HG02798 (cell line): ENCODE results near the gene STARD5.

Experiments used
- ATAC-seq: cut with Tn5 transposase; IDR thresholded peaks from one replicate; pipeline ENCODE4 v1.9.1; 2021; ENCODE audit warnings: mild to moderate bottlenecking; ENCODE audit not compliant: unreplicated experiment, poor library complexity

STARD5 gene

DNA sequence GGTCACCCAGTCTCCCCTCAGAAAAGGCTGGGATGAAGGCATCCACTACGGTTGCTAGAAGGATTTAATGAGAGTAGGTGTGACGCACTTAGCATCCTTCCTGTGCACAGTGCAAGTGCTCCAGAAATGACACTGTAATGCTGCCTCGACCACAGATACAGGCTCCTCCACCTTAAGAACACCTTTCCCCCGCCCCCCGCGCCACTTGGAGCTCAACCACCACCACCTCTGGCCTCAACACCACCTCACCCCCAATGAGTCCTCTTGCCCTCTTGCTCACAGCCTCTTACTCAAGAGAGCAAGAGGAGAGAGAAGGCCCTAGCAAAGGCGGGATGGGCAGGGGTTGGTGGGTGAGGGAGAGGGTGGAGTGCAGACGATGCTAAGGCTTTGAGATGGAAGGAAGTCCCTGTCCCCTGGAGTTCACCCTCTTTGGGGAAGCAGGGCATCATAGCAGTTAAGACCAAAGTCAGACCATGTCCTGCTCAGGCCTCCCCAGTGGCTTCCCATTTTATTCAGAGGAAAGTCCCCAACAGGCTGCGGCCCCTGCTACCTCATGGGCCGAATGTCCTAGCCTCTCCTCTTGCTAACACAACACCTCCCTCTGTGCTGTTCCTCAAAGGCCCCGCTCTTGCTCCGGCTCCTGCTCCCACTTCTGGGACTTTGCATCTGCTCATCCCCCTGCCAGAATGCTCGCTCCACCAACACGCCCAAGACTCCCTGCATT, 8.3 kb downstream of the STARD5 start:
- ATAC-seq, result no peak

DNA sequence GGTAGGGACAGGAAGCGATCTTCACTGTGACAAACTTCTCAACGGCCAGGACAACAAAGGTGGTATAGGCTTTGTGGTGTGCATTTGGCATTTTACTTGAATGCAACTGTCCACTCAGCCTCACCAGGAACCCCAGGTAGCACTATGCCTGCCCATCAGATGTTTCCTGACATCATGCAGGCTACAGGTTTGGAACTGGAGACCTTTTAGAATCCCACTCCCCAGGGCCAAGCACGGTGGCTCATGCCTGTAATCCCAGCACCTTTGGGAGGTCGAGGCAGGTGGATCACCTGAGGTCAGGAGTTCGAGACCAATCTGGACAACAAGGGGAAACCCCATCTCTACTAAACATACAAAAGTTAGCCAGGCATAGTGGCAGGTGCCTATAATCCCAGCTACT, 9.6 kb downstream of the STARD5 start:
- no peak for ATAC-seq

GRCh38 chr15:81313686-81314085, 10.3 kb downstream of the STARD5 start:
- ATAC-seq, result no peak

DNA sequence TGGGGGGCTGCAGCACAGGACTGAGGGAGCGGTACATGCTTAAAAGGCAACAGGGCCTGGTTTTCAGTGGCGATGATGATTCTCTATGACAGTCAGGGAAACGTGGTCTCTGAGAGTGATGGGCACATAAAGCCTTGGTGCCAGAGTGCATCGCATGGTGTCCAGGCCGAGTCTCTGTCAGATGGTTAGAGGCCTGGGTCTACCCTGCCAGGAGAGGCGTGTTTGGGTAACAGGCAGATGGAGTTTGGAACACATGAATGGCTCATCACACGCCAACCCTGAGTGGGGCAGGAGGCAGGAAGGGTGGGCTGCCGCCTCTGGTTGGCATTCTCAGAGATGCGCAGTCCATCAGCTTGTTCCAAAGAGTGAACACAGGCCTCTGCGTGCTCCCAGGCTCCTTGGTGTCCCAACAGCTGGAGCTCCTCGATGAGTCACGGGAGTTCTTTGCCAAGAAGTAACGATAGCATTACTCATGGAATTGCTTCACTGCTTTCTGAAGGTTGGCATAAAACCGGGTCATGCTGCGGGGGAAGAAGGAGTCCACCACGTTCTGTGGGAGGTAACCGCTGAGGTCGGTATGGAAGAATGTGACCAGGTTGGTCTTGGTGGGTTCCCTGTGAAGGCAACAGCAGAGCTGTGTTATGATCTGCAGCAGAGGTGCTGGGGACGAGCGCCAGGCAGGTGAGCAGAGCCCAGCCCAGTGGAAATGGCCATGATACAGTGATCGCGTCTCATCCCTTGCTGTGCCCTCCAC, 11.0 kb downstream of the STARD5 start:
- ATAC-seq, result no peak

GRCh38 chr15:81311752-81312464, 12.0 kb downstream of the STARD5 start:
- ATAC-seq, result no peak

DNA sequence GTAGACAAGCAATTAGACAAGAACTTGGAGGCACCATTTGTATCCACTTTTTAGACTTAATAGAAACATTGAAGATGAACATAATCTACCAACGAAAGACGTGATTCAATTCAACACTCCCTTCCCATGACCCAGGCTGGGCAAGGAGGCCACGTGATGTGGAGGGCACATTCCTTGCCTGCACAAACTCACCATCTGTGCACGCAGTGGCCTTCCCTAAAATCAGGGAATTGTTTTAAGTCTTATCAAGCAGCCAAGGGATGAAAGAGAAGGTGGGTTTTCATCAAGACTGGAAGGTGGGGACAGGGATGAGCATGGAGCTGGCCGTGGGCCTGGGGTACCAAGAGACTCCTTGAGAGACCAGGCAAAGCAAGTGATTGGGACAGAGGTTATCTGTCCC, 13.5 kb downstream of the STARD5 start:
- no peak for ATAC-seq

GRCh38 chr15:81309647-81310450, 14.1 kb downstream of the STARD5 start:
- ATAC-seq, result no peak

GRCh38 chr15:81308260-81308659, 15.7 kb downstream of the STARD5 start:
- no peak for ATAC-seq

- no peak for ATAC-seq
These were observed 19.7 kb downstream of the STARD5 start for GRCh38 chr15:81304226-81304625.

DNA sequence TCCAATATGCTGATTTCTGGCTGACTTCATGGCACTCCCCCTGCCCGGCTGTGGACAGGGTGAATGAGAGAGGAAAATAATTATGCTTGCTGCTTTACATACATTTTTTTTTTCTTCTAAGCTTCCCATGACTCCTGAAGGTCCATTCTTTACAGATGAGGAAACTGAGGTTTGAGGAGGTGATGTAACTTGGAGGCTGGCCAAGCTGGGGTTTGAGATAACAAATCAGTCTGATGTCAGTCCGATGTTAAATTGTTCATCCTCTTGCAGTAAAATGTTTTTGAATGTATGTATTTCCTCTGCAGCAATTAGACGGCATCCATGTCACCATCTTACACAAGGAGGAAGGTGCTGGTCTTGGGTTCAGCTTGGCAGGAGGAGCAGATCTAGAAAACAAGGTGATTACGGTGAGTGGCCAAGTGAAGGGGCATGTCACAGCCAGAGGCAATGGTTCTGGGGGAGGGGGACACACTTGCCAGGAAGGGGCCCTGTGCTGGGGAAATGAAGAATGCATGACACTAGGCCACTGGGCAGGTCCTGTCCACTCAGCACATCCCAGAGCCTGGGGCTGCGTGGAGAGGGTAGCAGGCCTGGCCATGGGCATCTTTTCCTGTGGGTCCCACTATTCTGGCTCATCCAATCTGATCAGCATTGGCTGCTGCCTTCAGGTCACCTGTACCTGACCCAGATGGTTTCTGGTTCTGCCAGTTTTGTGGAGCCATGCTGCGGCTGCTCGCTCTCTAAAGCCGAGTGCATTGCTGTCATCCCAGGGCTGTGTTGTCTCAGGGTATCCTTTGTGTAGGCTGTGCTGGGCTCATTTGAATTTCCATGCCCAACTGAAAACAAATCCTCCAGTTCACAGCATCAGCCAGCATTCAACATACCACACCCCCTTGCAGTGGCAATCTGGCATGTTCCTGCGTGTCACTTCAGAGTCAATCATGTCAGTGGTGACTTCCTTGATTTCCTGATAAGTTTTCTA, 20.4 kb downstream of the STARD5 start:
- no peak for ATAC-seq

DNA sequence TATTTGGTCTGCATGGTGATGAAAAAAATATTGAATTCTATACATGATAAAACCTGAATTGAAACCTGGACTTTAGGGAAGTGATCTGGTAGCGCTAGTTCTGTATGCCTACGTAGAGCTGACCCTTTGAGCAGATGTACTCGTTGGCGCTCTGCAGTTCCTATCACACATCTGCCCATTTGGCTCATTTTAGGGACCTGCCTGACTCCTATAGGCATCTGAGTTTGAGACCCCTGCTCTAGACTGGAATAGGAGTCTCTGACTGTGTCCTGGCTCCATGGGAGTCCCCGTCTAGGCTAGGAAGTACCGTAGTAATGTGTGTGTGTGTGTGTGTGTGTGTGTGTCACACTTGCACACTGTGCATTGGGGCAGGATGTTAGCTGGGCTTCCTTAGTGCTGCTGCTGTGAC, 21.2 kb downstream of the STARD5 start:
- no peak for ATAC-seq

GRCh38 chr15:81301815-81302399, 22.0 kb downstream of the STARD5 start:
- peak; percentile 85 for ATAC-seq

DNA sequence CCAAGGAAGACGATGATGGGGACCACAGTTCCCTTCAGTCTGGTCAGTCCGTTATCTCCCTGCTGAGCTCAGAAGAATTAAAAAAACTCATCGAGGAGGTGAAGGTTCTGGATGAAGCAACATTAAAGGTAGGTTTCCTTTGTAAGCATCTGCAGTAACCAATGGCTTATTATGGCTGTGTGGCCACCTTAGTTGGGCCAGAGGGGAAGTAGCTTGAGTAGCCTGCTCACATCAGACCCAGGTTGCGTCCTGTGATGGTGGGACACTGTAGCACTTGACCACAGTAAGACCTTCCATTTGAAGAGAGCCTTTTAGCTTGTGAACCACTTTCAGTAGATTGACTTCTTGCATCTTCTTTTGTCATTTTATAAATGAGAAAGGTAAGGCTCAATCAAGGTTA, 22.6 kb downstream of the STARD5 start:
- ATAC-seq, result no peak

DNA sequence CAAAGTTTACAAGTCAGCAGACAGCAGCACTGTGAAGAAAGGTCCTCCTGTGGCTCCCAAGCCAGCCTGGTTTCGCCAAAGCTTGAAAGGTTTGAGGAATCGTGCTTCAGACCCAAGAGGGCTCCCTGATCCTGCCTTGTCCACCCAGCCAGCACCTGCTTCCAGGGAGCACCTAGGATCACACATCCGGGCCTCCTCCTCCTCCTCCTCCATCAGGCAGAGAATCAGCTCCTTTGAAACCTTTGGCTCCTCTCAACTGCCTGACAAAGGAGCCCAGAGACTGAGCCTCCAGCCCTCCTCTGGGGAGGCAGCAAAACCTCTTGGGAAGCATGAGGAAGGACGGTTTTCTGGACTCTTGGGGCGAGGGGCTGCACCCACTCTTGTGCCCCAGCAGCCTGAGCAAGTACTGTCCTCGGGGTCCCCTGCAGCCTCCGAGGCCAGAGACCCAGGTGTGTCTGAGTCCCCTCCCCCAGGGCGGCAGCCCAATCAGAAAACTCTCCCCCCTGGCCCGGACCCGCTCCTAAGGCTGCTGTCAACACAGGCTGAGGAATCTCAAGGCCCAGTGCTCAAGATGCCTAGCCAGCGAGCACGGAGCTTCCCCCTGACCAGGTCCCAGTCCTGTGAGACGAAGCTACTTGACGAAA, 24.2 kb downstream of the STARD5 start:
- ATAC-seq, result no peak

DNA sequence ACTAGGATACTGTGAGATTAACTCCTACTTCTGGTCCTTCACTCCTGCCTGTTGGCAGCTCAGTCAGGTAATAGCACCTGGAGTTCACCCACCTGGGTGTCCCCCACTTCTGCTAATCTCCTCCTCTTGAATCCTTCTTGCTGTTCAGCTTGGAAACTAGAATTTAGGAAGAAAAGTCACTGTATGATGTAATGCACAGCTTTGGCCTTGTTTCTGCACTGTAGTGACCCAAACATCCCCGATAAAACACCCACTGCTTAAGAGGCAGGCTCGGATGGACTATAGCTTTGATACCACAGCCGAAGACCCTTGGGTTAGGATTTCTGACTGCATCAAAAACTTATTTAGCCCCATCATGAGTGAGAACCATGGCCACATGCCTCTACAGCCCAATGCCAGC, 24.8 kb downstream of the STARD5 start:
- no peak for ATAC-seq

DNA sequence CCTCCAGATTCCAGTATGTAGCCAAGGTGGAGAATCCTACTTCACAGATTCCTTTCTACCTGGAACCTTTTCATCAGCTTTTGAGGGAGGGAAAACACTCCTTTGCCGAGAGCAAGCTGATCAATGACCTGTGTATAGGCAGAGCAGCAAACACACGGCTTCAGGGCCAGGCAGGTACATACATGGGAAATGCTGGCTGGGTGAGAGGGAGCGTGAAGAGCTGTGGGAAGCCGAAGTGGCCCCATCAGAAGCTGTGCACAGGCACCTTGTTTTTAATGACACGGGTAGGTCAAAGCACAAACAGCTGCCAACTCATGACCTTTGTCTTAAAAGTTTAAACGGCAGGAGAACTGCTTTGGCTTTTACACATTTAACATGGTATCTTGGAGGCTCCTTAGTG, 25.3 kb downstream of the STARD5 start:
- ATAC-seq, result no peak

GRCh38 chr15:81297603-81298575, 26.1 kb downstream of the STARD5 start:
- ATAC-seq, result no peak
